Medulla oblongata (tissue), 1 donor: ENCODE measurements around the gene ATP9B.
"Not testable (repeated sequence)": the region's sequence is repeated elsewhere in the genome, so short reads cannot be mapped to it uniquely, and the experiment has no call there.

ENCODE experiments used
- DNase-seq: peaks from one replicate; pipeline ENCODE4 v3.0.0-alpha.2; 2015; ENCODE audit errors: extremely low spot score

Gene ATP9B

DNA sequence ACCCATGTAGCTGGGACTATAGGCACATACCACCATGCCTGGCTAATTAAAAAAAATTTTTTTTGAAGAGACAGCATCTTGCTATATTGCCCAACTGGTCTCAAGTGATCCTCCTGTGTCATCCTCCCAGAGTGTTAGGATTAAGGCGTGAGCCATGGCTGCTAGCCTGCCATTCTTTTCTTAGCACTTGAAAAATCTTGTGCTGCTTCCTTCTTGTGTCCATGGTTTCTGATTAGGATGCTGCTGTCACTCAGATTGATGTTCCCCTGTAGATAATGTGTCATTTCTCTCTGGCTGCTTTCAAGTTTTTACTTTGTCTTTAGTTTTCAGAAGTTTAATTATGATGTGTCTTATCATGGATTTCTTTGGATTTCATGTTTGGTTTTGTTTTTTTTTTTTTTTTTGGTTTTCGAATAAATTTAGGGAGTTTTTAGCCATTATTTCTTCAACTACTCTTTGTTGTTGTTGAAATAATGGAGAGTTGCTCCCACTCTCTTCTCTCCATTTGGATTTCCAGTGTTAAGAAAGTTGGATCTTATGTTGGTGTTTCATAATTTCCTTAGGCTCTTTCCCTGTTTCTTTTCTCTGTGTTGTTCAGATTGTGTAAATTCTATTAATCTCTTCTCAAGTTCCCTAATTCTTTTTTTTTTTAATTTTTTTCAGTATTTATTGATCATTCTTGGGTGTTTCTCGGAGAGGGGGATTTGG, 2.5 kb downstream of the ATP9B start:
- DNase-seq: no peak

DNA sequence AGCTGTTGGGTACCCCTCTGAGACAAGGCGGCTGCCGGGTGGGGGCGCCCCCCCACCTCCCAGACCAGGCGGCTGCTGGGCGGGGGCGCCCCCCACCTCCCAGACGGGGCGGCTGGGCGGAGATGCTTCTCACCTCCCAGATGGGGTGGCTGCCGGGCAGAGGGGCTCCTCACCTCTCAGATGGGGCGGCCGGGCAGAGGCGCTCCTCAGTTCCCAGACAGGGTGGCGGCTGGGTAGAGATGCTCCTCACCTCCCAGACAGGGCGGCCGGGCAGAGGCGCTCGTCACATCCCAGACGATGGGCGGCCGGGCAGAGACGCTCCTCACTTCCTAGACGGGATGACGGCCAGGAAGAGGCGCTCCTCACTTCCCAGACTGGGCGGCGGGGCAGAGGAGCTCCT, 3.5 kb downstream of the ATP9B start:
- DNase-seq: not testable (repeated sequence)

DNA sequence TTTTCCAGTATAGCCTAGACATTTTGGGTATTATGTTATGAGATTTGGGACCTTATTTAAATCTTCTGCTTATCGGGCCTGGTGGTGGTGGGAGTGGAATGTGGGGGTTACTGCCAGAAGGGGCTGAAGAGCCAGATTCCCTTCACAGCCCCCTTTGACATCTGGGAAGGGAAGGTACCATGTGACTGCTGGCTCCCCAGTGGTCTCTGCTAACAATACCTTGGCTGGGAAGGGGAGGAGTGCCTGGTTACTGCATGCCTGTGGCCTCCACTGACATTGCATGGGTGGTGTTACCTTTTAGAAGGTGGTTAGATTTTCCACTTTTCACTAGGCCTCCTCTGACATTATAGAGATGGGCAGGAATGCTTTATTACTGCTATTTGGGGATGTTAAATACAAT, 8.0 kb downstream of the ATP9B start:
- no peak for DNase-seq

DNA sequence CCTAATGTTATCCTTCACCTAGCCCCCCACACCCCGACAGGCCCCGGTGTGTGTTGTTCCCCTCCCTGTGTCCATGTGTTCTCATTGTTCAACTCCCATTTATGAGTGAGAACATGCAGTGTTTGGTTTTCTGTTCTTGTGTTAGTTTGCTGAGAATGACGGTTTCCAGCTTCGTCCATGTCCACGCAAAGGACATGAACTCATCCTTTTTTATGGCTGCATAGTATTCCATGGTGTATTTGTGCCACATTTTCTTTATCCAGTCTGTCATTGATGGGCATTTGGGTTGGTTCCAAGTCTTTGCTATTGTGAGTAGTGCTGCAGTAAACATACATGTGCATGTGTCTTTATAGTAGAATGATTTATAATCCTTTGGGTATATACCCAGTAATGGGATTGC, 9.6 kb downstream of the ATP9B start:
- DNase-seq: not testable (repeated sequence)

DNA sequence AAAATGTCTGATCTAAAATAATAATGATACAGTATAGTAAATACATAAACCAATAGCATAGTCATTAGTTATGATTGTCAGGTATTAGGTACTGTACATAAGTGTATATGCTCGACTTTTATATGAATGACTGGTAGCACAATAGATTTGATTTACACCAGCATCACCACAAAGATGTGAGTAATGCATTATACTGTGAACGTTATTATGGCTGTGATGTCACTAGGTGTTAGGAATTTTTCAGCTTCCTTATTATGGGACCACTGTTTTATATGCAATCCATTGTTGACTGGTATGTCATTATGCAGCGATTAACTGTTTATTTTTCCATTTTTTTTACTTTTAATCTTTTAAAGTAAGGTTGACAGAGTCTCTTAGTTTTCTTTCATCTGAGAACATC, 23.7 kb downstream of the ATP9B start:
- no peak for DNase-seq

DNA sequence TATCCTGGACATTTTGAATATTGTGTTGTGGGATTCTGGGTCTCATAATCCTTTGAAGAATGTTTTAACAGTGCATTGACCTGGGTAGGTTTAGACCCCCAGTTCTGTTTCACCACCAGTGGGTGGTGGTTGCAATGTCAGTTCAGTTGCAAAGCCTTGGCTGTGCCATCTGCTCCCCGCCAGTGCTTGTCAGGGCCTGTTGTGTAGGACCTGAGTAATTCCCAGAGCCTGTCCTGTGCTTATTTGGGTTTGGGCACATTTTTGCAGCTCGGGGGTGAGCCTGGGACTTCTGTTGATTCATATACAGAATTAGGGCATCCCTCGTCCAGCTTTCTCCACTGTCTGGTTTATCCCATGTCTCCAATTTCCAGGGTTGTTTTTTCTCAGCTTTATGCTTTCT, 24.8 kb downstream of the ATP9B start:
- DNase-seq: no peak

DNA sequence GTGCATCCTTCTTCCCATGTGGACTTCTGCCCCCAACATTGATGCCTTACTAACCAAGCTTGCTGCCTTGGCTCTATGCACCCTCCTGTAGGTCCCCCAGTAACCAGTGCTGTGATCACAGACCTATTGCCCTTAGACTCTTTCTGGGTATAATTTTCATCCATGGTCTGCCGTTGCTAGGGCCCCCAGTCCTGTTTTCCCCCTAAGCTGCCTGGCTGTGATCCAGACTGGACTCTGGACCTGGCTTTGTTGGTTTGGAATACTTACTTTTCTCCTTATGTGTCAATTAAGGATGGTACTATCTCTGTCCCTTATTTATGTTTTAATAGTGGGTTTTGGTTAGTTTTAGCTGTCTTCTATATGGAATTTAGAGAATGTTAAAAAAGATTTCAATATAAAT, 26.0 kb downstream of the ATP9B start:
- no peak for DNase-seq

DNA sequence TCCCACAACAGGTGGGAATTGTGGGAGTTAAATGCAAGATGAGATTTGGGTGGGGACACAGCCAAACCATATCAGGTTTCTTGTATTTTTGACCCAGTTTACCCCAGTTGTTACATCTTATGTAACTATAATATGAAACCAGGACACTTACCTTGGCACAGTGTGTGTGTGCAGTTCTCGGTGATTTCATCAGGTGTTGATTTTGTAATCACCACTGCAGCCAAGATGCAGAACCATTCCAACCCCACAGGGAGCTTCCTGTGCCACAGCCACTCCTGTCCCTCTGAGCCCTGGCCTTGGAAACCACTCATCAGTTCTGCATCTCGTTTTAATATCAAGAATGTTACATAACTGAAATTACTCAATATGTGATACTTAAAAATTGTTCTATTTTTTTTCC, 31.8 kb downstream of the ATP9B start:
- DNase-seq: no peak

DNA sequence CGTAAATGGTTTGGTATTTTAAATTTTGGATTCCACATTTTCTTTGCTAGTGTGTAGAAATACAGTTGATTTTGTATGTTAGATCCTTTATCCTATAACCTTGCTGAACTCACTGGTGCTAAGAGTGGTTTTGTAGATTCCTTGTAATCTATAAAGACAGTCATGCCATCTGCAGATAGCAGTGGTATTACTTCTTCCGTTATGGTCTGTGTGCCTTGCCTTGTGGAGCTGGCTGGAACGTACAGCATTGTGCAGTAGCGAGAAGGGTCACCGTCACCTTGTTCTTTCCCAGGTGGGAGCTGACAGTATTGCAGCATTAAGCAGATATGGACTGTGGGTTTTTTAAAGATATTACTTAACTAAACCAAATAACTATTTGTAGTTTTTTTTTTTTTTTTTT, 33.7 kb downstream of the ATP9B start:
- no peak for DNase-seq

DNA sequence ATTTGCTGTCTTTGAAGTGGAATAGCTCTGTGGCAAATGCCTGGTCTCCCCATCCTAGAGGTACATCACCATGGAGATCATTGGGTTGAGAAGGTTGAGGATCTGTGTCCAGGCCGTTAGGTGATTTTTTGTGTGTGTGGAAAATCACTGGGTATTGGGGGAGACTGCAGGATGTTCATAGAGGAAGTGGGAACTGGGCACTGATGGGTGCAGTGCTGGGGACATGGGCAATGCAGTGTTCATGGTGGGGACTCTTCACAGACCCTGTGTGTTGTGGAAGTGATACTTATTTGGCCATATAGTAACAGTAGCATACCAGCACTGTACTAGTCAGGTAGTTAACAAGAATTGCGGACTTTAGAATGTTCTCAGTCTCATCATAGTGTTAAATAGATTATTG, 34.9 kb downstream of the ATP9B start:
- DNase-seq: no peak

DNA sequence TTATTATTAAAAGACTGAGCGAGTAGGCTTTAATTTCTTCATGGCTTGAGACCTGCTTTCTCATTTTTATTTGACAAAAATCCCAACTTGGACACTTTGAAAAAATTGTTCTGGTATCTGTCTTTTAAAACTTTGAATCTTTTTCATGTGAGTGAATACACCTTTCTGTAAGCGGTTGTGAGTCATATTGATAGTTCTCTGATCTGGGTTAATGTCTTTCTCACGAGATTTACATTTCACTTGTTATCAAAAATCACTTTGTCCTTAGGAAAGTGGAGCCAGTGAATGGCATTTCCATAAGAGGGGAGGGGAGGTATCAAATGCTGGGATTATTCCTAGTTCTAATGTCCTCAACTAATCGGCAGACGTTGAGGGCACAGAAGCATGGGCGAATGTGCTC, 36.3 kb downstream of the ATP9B start:
- no peak for DNase-seq

DNA sequence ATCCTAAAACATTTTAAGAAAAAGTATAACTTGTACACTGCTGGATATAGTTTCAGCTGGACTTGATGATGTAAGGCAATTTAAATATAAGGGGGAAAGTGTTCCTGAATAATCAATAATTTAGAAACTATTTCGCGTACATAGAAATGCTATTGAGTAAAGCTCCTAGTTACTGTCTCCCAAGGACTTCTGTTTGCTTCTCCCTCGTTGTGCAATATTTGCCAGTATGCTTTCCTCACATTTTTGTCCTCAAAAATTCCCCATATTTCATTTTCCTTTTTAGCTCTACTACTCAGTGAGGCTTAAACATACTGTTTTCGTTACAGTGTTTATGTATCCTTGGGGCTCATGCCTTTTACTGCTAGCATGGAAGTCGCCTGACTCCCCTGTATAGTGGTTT, 36.9 kb downstream of the ATP9B start:
- no peak for DNase-seq

DNA sequence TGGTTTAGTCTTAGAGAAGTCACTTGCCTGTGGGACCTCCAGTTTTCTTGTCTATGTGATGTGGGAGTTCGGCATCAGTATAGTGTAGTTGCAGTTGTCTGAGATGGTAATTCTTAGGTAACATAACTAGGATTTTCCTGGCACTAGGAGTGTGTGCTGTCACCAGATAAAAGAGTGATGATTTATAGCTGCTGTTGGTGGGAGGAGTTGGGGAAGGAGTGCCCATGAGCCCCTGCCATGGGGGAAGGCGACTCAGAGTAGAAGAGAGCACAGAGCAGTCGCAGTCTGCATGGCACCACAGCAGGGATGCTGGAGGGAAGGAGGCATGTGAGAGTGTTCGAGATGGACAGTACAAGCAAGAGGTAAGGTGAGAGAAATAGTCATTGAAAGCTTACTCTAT, 38.7 kb downstream of the ATP9B start:
- DNase-seq: no peak

DNA sequence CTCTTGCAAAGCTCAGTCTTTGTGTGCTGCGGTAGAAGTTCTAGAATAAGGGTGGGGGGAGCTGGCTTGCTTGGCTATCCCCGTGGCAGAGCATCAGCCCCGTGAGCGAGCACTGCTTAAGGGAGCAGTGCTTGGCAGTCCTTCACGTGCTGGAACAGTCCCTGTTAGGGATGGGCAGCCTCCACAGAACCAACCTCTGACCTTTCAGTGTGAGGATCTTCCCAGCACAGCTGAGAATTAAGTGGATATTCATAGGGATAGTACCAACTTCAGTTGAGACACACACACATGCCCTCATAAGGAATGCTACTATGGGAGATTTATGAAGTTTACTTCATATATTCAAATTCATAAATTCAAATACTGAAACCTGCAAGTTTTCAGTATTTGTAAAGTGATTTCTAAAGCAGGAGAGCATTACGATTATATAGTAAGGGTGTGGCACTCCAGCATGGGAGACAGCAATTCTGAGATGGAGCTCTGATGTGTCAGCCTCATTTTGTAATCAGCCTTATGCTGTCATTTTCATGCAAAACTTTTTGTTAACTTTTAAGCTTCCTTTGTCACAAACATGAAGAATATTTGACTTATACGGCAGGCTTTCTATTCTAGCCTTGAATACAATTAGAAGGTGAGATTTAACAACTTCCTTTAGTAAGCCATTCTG, 39.5 kb downstream of the ATP9B start:
- peak; percentile 50 for DNase-seq

DNA sequence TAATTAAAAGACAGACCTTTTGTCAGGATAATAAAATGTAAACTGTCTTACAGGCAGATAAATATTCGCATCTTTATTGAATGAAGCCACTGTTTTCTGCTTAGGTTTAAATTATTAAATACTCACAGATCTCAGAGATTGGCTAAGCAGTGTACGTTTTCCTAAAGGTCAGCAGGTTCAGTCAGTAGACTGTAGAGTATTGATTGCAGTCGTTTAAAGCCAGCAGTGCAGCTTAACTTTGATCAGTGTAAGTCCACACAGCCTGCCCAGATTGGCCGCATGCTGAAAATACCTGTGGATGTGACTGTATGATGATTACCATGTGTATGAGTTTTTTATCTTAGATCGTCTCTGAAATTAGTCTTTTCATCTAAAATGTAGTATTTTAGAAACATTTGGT, 42.3 kb downstream of the ATP9B start:
- no peak for DNase-seq

DNA sequence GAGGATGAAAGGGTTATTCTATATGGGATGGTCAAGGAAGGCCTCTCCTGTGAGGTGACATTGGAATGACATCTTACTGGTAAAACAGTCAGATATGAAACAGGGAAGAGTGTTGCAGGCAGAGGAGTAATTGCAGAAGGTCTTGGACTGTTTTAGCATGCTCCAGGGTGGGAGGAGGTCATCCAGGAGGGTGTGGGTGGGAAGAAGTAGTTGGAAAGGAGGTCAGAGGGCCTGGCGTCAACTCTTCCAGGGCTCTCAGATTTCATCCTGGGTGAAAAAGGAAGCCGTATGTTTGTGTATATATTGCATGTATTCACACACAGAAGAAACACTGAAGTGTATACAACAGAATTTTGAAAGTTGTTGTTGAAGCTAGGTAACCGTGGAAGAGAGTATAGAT, 48.2 kb downstream of the ATP9B start:
- DNase-seq: no peak

DNA sequence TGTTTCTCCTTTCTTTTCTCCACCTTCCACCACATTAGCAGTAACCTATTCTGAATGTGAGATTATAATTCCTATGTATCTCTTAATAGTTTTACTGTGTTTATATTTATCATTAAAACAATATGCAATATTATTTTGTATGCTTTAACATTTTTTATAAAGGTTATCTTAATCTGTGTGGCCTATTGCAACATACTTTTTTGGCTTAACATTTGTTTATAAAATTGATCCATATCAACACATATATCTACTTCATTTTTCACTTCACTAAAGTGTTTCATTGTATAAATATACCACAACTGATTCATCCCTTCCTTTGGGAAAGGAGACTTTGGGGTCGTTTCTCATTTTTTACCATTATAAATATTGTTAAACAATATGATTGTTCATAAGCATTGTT, 48.6 kb downstream of the ATP9B start:
- no peak for DNase-seq

DNA sequence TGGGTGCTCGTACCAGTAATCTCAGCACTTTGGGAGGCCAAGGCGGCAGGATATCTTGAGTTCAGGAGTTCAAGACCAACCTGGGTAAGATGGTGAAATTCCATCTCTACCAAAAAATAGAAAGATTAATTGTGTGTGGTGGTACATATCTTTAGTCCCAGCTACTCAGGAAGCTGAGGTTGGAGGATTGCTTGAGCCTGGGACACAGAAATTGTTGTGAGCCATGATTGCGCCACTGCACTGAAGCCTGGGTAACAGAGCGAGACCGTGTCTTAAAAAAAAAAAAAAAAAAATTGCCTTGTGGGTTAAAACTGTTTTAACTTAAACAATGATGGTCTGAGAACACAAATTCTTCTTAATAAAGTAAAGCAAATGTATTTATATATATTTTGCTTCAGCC, 49.6 kb downstream of the ATP9B start:
- DNase-seq: no peak

DNA sequence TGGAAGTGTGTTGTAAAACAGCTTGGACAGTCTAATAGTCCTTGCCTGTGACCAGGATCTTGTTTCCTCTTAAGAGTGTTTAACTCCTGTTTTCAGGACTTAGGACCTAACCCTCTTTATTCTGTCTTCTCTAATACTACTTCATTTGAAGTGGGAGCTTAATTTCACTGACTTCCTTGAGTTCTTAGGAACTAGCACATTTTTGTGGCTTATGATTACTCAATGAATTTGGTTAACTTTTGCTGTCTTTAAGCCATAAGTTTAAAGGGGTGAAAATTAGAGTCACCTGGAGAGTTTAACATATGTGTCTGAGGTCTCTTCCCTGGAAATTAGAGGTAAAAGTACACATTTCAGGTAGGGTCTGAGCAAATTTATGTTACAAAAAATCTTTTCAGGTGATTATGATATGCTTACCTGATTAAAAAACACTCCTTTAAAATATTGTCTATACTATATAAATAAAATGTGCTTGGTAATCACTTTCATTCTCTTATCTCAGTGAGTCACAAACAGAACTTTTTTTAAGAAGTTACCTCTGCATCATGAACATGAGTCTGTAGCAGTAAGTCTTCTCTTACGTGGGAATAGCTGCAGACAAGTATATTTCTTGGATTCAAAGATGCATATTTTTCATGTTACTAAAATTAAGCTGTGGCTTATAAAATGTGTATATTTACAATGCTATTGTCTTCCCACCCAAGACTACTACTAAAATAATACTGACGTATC, 52.7 kb downstream of the ATP9B start:
- DNase-seq: no peak

DNA sequence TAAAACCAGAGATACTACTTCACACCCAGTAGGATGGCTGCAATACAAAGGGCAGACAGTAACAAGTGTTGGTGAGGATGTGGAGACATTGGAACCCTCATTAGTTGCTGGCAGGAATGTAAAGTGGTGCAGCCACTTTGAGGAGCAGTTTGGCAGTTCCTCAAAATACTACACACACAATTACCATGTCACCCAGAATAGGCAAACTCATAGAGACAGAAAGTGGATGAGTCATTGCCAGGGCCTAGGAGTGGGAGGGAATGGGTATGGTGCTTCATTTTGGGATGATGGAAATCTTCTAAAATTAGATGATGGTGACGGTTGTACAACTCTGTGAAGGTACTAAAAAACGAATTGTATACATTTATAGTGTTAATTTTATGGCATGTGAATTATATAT, 54.8 kb downstream of the ATP9B start:
- no peak for DNase-seq

DNA sequence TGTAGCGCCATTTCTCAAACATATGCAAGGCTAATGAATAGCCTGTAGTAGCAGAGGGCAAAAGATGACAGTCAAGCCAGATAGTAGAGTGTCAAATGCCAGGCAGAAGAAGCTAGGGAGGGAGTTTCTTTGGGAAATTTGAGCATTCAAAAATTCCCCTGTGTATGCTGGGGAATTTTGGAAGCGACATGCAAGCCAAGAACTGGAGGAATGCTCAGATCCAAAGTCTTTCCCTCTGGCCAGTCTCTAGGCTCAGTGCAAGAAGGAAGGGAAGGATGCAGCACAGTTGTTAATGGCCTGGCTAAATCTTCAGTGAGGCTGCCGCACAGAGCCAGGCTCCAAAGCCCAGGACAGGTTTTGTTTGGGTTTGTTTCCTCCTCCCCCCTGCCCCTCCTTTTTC, 59.9 kb downstream of the ATP9B start:
- DNase-seq: no peak

DNA sequence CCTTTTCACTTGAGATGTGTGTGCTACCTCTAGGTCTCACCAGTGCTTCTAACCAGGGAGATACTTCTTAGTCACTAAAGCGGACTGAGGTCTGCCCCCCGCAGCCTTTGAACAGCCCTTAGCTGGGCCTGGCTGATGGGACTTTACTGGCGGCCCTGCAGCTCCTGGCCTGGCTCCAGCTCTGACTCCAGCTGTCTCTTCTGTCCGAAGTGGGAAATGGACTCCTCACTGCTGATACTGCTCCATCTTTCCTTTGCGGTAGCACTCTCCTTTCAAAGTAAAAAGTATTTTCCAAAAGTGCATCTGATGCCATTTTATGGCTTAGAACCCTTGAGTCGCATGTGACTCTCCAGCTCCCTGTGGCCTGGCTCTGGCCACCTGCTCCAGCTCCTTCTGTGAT, 64.5 kb downstream of the ATP9B start:
- peak; percentile 27 for DNase-seq

DNA sequence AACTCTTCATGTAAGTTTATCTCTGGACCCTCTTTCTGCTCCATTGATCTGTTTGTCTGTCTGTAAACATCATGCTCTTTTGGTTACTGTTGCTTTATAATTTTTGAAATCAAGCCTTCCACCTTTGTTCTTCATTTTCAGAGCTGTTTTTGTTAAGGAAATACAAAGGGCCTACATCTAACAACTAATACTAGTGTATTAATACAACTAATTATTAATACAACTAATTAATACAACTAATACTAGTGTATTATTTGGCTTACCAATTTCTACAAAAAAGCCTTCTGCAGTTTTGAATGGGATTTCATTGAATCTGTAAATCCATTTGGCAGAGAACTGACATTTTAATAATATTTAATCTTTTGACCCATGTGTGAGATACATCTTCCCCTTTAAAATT, 66.7 kb downstream of the ATP9B start:
- no peak for DNase-seq
